Tibial nerve (tissue), 4 donors: ENCODE data around the gene SESTD1.

Experiments used
- CTCF ChIP-seq, 5 experiments: fragments of 200-600 bp in 3 of 5; fragments of 450-650 bp in 2 of 5; sonication (generic) in 3 of 5; IDR thresholded peaks; one replicate each; pipeline ENCODE4 v1.5.1; 2016 to 2019; ENCODE audit warnings: antibody characterized with exemption in 5 of 5, mild to moderate bottlenecking in 3 of 5, moderate library complexity in 2 of 5
- EP300 ChIP-seq, 2 donors: sonication (generic); formaldehyde crosslinking; IDR thresholded peaks; one replicate each; pipeline ENCODE4 v1.6.1; 2017; ENCODE audit warnings: antibody characterized with exemption in 2 of 2, mild to moderate bottlenecking in 1 of 2
- POLR2A ChIP-seq, 2 donors: fragments of 450-650 bp; IDR thresholded peaks; one replicate each; pipeline ENCODE4 v1.6.1; 2017; ENCODE audit warnings: antibody characterized with exemption in 2 of 2, mild to moderate bottlenecking in 2 of 2, moderate library complexity in 2 of 2

GRCh38 chr2:179070895-179071294 lies 193.7 kb downstream of the SESTD1 start:
- TF ChIP-seq CTCF (IDR thresholded peaks at IDR 0.05): no peak
- no peak for TF ChIP-seq POLR2A (IDR thresholded peaks at IDR 0.05)
- no peak for TF ChIP-seq EP300 (IDR thresholded peaks at IDR 0.05)
